Retina (tissue), 1 donor: Measurements from ENCODE around the gene GLOD4.
"Not testable (repeated sequence)": the region's sequence is repeated elsewhere in the genome, so short reads cannot be mapped to it uniquely, and the experiment has no call there.

Experiments
- DNase-seq: peaks from one replicate; pipeline ENCODE4 v3.0.0-alpha.2; 2016

GLOD4 gene

GRCh38 chr17:801660-802059, 19.6 kb upstream of the GLOD4 start:
- no peak for DNase-seq

DNA sequence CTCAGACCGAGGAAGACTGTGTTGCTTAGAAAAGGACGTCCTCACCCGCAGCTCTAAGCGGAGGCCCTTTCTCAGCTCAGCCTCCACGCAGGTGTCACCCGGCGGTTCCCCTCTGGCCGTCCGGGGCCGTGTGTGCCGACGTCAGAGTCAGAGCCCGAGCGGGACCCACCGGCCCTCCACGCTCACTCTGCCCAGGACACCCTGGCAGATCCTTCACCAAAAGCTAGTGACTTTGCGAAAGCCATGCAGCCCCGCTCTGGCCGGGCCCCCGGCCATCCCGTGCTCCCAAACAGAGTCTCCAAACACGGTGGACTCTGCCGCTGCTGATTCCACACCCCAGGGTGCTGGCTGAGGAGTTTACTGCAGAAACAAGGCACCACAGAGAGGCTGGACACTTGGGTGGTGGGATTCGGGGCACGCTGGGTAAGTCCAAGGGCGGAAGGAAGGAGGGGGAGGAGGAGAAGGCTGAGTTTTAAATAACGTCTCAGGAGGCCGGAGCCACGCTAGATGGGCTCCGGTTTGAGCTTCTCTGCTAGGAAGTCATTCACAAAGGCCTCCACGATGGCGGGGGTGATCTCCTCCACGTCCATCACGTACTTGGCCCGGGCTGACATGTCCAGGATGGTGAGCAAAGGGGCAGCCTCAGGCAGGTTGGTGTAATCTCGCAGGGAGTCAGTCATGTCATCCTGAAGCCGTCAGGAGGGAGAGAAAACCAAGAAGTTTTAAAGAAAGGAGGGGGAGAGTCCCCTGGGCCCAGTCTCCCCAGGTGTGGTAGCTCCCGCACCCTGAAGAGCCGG, 18.6 kb upstream of the GLOD4 start:
- no peak for DNase-seq

GRCh38 chr17:799261-799660, 17.2 kb upstream of the GLOD4 start:
- no peak for DNase-seq

- peak; percentile 32 for DNase-seq
Observed at GRCh38 chr17:798246-798645, 16.2 kb upstream of the GLOD4 start.

- no peak for DNase-seq
Observed at GRCh38 chr17:797236-797840, 15.3 kb upstream of the GLOD4 start.

- DNase-seq, result no peak
Observed at GRCh38 chr17:796609-797008, 14.5 kb upstream of the GLOD4 start.

DNA sequence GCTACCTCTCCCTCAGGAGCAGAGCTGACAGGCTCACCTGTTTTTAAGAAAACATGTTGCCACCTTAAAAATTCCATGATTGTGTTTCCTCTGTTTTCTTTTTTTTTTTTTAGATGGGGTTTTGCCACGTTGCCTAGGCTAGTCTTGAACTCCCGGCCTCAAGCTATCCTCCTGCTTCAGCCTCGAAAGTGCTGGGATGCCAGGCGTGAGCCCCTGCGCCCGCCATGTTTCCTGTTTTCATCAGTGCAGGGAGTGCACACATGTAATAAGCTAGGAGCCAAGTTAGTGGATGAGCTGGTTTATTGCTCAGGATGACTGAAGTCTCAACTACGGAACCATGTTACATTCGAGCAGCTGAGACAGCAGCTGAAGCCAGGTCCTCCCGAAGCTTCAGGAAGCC, 13.6 kb upstream of the GLOD4 start:
- DNase-seq, result no peak

- no peak for DNase-seq
Observed at GRCh38 chr17:795276-795675, 13.2 kb upstream of the GLOD4 start.

GRCh38 chr17:794876-795275, 12.8 kb upstream of the GLOD4 start:
- DNase-seq, result peak; percentile 88

DNA sequence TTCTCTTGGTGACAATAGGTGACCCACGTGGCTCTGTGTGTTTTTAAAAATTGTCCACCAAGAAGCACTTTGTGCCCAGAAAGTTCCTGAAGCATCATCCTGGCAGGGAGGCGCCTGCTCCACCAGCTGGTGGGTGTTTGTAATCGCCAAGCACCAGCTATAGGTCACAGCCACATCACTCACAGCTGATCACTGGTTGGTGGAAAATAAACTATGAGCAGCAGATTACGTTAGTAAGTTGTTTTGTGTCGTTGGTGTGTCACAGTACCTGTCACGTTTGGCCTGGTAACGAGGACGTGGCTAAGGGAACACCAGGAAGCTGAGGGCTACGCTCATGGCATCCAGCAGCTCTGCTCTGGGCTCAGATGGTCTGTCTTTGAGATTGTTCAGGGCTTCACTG, 10.2 kb upstream of the GLOD4 start:
- DNase-seq, result no peak

DNA sequence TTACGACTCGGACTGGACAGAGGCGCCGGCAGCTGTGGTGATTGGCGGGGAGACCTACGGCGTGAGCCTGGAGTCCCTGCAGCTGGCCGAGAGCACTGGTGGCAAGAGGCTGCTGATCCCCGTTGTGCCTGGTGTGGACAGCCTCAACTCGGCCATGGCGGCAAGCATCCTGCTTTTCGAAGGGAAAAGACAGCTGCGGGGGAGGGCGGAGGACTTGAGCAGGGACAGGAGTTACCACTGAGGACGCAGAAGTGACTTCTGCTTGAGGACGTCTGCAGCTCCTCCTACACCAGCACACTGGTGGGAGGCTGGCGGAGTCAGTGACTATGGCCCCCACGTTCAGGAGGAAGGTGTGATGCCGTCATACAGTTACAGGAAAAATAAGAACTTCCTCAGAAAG, 9.7 kb upstream of the GLOD4 start:
- DNase-seq, result no peak

GRCh38 chr17:790874-791247, 8.8 kb upstream of the GLOD4 start:
- not testable (repeated sequence) for DNase-seq

DNA sequence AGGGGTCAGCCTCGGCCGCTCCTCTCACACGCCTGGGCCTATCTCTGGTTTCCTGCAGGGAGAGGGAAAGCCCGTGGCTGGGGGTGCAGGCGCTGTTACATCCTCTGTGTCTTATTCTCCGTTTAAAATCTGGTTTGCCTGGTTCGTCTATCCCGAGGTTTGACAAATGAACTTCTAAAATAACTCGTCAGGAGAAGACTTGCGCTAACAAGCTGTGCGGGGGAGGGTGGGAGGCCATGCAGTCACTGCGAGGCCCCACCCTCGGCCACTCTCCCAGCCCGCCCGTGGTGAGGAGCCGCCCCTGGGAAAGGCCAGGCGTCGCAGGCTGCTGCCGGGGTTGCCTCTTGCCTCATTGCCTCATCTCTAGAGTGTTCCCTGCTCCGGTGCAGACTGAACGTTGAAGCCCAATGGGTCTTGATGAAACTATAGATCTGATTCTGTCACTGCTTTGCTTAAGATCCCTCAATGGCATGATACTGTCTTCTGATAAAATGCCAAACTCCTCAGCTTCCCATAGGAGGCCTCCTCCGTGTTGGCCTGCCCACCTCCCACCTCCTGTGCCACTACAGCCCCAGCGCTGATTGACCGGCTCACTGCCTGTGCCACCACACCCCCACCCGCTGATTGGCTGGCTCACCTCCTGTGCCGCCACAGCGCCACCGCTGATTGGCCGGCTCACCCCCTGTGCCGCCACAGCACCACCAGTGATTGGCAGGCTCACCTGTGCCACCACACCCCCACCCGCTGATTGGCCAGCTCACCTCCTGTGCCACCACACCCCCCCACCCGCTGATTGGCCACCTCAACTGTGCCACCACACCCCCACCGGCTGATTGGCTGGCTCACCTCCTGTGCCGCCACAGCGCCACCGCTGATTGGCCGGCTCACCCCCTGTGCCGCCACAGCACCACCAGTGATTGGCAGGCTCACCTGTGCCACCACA, 8.1 kb upstream of the GLOD4 start:
- peak; percentile 45 for DNase-seq

GRCh38 chr17:789160-789840, 7.2 kb upstream of the GLOD4 start:
- DNase-seq, result no peak

- DNase-seq, result no peak
Observed at GRCh38 chr17:788551-788950, 6.5 kb upstream of the GLOD4 start.

- DNase-seq, result no peak
Observed at GRCh38 chr17:787641-788221, 5.7 kb upstream of the GLOD4 start.

GRCh38 chr17:785901-786300, 3.8 kb upstream of the GLOD4 start:
- not testable (repeated sequence) for DNase-seq

GRCh38 chr17:784143-784542, 2.1 kb upstream of the GLOD4 start:
- no peak for DNase-seq

GRCh38 chr17:778096-778495, 4.0 kb downstream of the GLOD4 start:
- no peak for DNase-seq

DNA sequence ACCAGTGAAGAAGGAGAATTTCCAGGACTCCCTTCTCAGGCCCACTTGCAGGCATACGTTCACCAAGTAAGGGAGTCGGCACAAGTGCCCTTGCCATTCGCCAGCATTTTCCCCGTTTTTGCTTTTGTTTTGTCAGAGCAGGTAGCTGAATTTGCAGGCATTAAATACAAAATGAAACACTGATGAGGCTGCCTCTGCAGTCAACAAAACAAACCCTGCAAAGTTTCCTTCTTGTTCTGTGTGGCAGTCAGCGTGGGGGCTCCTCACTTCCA, 7.8 kb downstream of the GLOD4 start:
- DNase-seq, result no peak

DNA sequence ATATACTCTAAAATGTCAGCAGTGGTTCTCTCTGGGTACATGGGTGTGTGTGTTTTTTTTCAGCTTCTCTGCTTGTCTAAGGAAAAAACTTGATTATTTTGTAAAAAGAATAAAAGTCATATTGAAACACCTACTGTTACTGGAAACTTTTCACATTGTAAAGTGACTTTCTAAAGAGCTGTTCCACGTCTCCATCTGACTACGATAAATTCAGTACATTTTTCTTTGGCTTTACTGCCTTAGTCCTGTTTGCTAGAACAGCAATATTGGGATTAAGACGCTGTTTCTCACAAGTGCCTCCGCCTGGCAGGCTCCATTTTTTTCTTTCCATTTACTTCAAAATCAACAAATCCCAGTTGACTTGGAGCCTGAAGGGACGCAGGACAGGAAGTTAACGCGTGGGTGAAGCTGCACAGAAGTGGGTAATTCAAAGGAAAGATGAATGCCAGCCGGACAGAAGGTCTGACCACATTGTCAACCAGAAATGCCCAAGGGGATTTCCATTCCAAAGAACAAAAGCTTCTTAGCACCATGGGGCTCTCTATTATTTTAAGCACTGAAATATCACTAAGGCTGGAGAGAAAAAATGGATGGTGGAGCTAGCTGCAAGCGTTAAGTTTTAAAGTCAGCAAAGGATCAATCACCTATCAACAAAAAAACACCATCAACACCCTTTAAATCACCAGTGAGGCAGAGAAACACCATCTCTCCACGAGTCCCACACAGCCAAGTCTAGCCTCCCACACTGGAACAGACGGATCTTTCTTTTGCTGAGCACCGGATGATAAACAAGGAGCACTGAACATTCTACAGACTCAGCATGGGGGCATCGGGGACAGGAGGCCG, 8.4 kb downstream of the GLOD4 start:
- DNase-seq, result no peak

- no peak for DNase-seq
Observed at GRCh38 chr17:773016-773415, 9.1 kb downstream of the GLOD4 start.
